Parathyroid adenoma (tissue), 2 donors: Measurements from ENCODE around the gene KRT33A.
"Not testable (repeated sequence)": the region's sequence is repeated elsewhere in the genome, so short reads cannot be mapped to it uniquely, and the experiment has no call there.

ENCODE experiments used
- H2AFZ ChIP-seq: fragments of 300-600 bp; sonication (generic); one replicate; pipeline ENCODE4 v1.7.0; 2017; ENCODE audit warnings: antibody characterized with exemption, mild to moderate bottlenecking
- H3K27ac ChIP-seq: fragments of 300-600 bp; sonication (generic); one replicate; pipeline ENCODE4 v1.7.0; 2017
- H3K27me3 ChIP-seq: fragments of 300-600 bp; sonication (generic); one replicate; pipeline ENCODE4 v1.7.0; 2017; ENCODE audit warnings: low read length; ENCODE audit not compliant: control insufficient read depth, insufficient read depth
- H3K36me3 ChIP-seq: fragments of 300-600 bp; sonication (generic); one replicate; pipeline ENCODE4 v1.7.0; 2017; ENCODE audit warnings: low read length; ENCODE audit not compliant: control insufficient read depth, insufficient read depth
- H3K4me1 ChIP-seq: fragments of 300-600 bp; sonication (generic); one replicate; pipeline ENCODE4 v1.7.0; 2017; ENCODE audit warnings: control low read depth
- H3K4me2 ChIP-seq: fragments of 300-600 bp; sonication (generic); one replicate; pipeline ENCODE4 v1.7.0; 2017; ENCODE audit warnings: low read length
- H3K4me3 ChIP-seq: fragments of 300-600 bp; sonication (generic); one replicate; pipeline ENCODE4 v1.7.0; 2017; ENCODE audit warnings: low read depth, low read length
- H3K79me2 ChIP-seq: fragments of 300-600 bp; sonication (generic); one replicate; pipeline ENCODE4 v1.7.0; 2017; ENCODE audit warnings: control low read depth
- H3K9ac ChIP-seq: fragments of 300-600 bp; sonication (generic); one replicate; pipeline ENCODE4 v1.7.0; 2017; ENCODE audit warnings: mild to moderate bottlenecking
- H3K9me3 ChIP-seq: fragments of 300-600 bp; sonication (generic); one replicate; pipeline ENCODE4 v1.7.0; 2017; ENCODE audit warnings: low read length; ENCODE audit not compliant: control insufficient read depth
- CTCF ChIP-seq: fragments of 300-600 bp; sonication (generic); IDR thresholded peaks from one replicate; pipeline ENCODE4 v1.7.0; 2017; ENCODE audit warnings: antibody characterized with exemption, mild to moderate bottlenecking
- donor health status: primary hyperparathyroidism.

KRT33A gene

GRCh38 chr17:41351177-41351576, 549 bp upstream of the KRT33A start:
- Histone ChIP-seq H3K9me3 (no peaks in the 10 kb centered on the region), H3K9ac (no peak overlapping the region)
- no peak for TF ChIP-seq CTCF

GRCh38 chr17:41347869-41348760, 2.5 kb downstream of the KRT33A start:
- H3K36me3 ChIP-seq = no peaks in the 10 kb centered on the region
- no peaks in the 10 kb centered on the region for H3K27me3 ChIP-seq
- H3K4me1 ChIP-seq = no peaks in the 10 kb centered on the region
- no peaks in the 10 kb centered on the region for H3K79me2 ChIP-seq
- TF ChIP-seq CTCF = no peak
- H3K4me2 ChIP-seq = no peak overlapping the region
- no peak overlapping the region for H3K9ac ChIP-seq
- H3K27ac ChIP-seq = no peak overlapping the region
- H3K9me3 ChIP-seq = no peaks in the 10 kb centered on the region
- H2AFZ ChIP-seq = no peak overlapping the region
- no peak overlapping the region for H3K4me3 ChIP-seq

More at GRCh38 chr17:41351177-41351576, 549 bp upstream of the KRT33A start:
- H3K27me3 ChIP-seq = no peaks in the 10 kb centered on the region
- no peak overlapping the region for H2AFZ ChIP-seq
- no peaks in the 10 kb centered on the region for H3K4me1 ChIP-seq
- H3K27ac ChIP-seq = no peak overlapping the region
- no peak overlapping the region for H3K4me3 ChIP-seq
- no peaks in the 10 kb centered on the region for H3K36me3 ChIP-seq
- no peak overlapping the region for H3K4me2 ChIP-seq
- no peaks in the 10 kb centered on the region for H3K79me2 ChIP-seq

DNA sequence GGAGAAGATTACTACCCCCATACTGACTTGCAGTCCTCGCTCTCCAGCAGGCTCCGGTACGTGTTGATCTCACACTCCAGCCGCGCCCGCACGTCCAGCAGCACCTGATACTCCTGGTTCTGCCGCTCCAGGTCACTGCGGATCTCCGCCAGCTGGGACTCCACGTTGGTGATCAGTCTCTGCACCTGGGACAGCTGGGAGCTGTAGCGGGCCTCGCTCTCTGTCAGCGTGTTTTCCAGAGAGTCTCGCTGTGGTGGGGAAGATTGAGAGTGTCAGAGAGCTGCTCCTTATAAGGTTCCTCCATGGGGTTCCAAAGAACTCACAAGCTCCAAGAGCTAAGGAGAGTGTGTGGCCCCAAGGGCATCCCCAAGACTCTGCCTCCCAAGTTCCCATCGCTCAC, 4.2 kb downstream of the KRT33A start:
- H3K9ac ChIP-seq, H3K4me1 ChIP-seq, H3K79me2 ChIP-seq, H3K4me3 ChIP-seq, H3K36me3 ChIP-seq, H3K9me3 ChIP-seq, H3K4me2 ChIP-seq, H3K27ac ChIP-seq, H2AFZ ChIP-seq, H3K27me3 ChIP-seq: not testable (repeated sequence)

GRCh38 chr17:41345992-41346391, 4.6 kb downstream of the KRT33A start:
- no peak overlapping the region for H3K27ac ChIP-seq
- no peak overlapping the region for H3K4me2 ChIP-seq
- TF ChIP-seq CTCF = no peak
- H2AFZ ChIP-seq = no peak overlapping the region
- no peaks in the 10 kb centered on the region for H3K27me3 ChIP-seq
- H3K79me2 ChIP-seq = no peaks in the 10 kb centered on the region
- H3K9me3 ChIP-seq = no peaks in the 10 kb centered on the region
- no peak overlapping the region for H3K9ac ChIP-seq
- no peak overlapping the region for H3K4me3 ChIP-seq
- H3K4me1 ChIP-seq = no peaks in the 10 kb centered on the region
- H3K36me3 ChIP-seq = no peaks in the 10 kb centered on the region

DNA sequence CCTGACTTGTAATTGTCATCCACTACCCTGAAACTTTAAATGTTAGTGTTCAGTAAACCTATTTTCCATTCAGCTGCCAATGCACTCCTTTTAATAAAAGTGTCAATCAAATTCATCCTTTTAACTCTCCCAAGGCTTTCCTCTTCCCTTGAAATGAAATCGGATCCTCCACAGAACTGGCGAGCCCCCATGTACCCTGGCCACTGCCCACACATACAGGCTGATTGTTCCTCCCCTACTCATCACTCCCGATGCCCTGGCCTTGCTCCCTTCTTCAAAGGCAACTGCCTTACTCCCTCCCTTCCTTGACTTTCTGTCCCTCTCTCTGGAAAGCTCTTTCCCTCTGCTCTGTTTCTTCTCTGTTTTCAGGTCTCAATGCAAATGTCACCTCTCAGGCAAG, 7.6 kb downstream of the KRT33A start:
- Histone ChIP-seq H3K27me3 (no peaks in the 10 kb centered on the region), H3K9ac (no peak overlapping the region), H3K9me3 (no peaks in the 10 kb centered on the region), H3K36me3 (no peaks in the 10 kb centered on the region), H2AFZ (no peak overlapping the region), H3K4me1 (peaks cover 3% of the 10 kb centered on the region), H3K4me3 (no peak overlapping the region), H3K27ac (no peak overlapping the region), H3K4me2 (no peak overlapping the region), H3K79me2 (no peaks in the 10 kb centered on the region)
- TF ChIP-seq CTCF = no peak
